HFFc6 (cell line): ENCODE measurements around the gene ID1. TPM values are rescaled to one million over a fixed set of nuclear protein-coding genes. Genes with fewer than 3 reads are reported as not detected.
A peak's percentile ranks its signal among the peaks of the same experiment; 100 is the strongest.

ENCODE experiments used
- DNase-seq: peaks from one replicate; pipeline ENCODE4 v3.0.0-alpha.2; 2018
- H3K27ac Mint-ChIP-seq: 2 replicates; pipeline ENCODE4 v1.8.0; 2020; ENCODE audit warnings: mild to moderate bottlenecking, mixed read lengths
- H3K27me3 Mint-ChIP-seq: 2 replicates; pipeline ENCODE4 v1.8.0; 2021; ENCODE audit warnings: mild to moderate bottlenecking, moderate library complexity, mixed read lengths; ENCODE audit not compliant: insufficient read depth
- H3K36me3 Mint-ChIP-seq: 2 replicates; pipeline ENCODE4 v1.8.0; 2021; ENCODE audit warnings: low read depth, mixed read lengths
- H3K4me1 Mint-ChIP-seq: 2 replicates; pipeline ENCODE4 v1.8.0; 2020; ENCODE audit warnings: low read depth, mixed read lengths
- H3K4me3 Mint-ChIP-seq: 2 replicates; pipeline ENCODE4 v1.8.0; 2020; ENCODE audit warnings: mild to moderate bottlenecking, moderate library complexity, mixed read lengths
- H3K9me3 Mint-ChIP-seq: 2 replicates; pipeline ENCODE4 v1.8.0; 2020; ENCODE audit warnings: mild to moderate bottlenecking, mixed read lengths
- CTCF ChIP-seq: fragments of 200-600 bp; sonication (generic); IDR thresholded peaks from 2 replicates; pipeline ENCODE4 v1.5.0; 2021; ENCODE audit warnings: antibody characterized with exemption, mild to moderate bottlenecking
- total RNA-seq, 6 experiments: library from RNA; stranded (reverse); fragmentation: NEBNext Ultra II Directional; extraction: Animal tissue kit (Norgen Biotek cat#: 25700); gene quantifications; 2 replicates in 1 of 6; 3 replicates in 5 of 6; pipeline ENCODE4 v1.2.3, GENCODE V29; 2021

ID1 gene
- total RNA-seq, 6 experiments from 2014 or later: 397 to 487 (median 452) TPM

DNA sequence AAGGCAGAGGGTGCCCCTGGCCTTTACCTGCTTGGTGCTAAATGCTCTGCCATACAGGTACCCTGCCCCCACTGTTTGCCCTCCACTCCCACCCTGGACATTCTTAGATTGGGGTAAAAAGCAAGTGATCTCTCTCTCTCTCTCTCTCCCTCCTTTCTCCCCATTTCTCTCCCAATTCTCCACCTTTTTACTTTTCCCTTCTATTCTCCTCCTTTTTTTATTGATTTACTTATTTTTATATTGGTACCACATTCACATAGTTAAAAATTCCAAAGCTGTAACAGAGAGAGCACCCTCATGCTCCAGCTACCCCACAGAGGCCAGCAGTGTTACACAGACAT is 37.7 kb upstream of the ID1 start:
- no peak for TF ChIP-seq CTCF
- no peak for DNase-seq
- Mint-ChIP-seq H3K4me1 (peaks cover 56% of the 10 kb centered on the region), H3K27me3 (peaks cover 11% of the 10 kb centered on the region), H3K27ac (peak overlapping the region; percentile 94; the same call in 1 of the 2 replicates), H3K36me3 (peaks cover 14% of the 10 kb centered on the region), H3K9me3 (no peaks in the 10 kb centered on the region), H3K4me3 (no peak overlapping the region)

DNA sequence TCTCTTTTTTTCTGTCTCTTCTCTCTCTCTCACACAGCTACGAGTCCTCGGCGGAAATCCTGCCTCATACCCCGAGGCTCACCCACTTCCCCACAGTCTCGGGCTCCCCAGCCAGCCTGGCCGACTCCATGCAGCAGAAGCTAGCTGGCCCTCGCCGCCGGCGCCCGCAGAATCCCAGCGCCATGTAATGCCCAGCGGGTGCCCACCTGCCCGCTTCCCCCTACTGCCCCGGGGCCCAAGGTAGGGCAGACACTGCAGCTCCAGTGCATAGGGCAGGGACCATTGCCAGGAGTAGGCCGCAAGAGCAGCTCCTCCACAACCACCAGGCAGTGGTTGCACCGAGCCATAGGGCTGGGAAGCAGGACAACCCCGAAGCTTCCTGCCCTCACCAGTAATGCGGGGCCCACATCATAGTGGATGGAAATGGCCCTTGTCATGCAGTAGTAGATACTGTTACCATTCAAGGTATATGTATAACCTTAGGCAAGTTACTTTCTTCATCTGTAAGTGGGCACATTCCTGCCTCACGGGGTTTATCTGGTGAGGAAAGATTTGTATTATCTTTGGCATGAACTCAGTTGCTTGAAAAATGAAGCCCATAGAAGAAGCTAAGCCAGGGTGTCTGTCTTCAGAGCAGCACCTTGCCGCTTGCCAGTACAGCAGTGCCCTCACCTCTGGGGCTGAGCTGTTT is 36.9 kb upstream of the ID1 start:
- peak; percentile 58 for TF ChIP-seq CTCF
- H3K9me3 Mint-ChIP-seq: no peaks in the 10 kb centered on the region
- H3K27me3 Mint-ChIP-seq: peaks cover 15% of the 10 kb centered on the region
- H3K4me3 Mint-ChIP-seq: no peak overlapping the region; the same call in 1 of the 2 replicates
- peaks cover 60% of the 10 kb centered on the region for H3K4me1 Mint-ChIP-seq
- DNase-seq: no peak
- H3K27ac Mint-ChIP-seq: peak overlapping the region; percentile 94
- H3K36me3 Mint-ChIP-seq: peaks cover 8% of the 10 kb centered on the region; the same call in 1 of the 2 replicates

DNA sequence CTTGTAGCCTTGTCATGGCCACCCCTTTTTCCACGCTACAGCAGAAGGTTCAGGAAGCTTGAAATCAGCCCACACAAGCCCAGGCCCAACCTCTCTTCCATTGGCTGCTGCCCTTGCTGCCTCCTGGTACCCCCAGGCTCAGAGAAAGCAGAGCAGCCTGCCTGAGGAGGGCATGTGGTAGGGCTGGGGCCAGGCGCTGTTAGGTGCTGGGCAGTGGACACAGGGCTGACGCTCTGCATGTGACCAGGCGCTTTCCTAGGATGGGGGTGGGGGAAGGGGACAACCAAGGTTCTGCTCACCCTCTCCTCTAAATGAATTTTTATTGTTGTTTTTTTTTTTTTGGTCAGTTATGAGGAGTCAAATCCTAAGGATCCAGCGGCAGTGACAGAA is 36.3 kb upstream of the ID1 start:
- peak overlapping the region; percentile 94 for H3K27ac Mint-ChIP-seq
- H3K27me3 Mint-ChIP-seq: peaks cover 17% of the 10 kb centered on the region
- no peaks in the 10 kb centered on the region; the same call in 1 of the 2 replicates for H3K9me3 Mint-ChIP-seq
- TF ChIP-seq CTCF: no peak
- peaks cover 8% of the 10 kb centered on the region; the same call in 1 of the 2 replicates for H3K36me3 Mint-ChIP-seq
- H3K4me1 Mint-ChIP-seq: peaks cover 66% of the 10 kb centered on the region
- DNase-seq: no peak
- H3K4me3 Mint-ChIP-seq: no peak overlapping the region; the same call in 1 of the 2 replicates

DNA sequence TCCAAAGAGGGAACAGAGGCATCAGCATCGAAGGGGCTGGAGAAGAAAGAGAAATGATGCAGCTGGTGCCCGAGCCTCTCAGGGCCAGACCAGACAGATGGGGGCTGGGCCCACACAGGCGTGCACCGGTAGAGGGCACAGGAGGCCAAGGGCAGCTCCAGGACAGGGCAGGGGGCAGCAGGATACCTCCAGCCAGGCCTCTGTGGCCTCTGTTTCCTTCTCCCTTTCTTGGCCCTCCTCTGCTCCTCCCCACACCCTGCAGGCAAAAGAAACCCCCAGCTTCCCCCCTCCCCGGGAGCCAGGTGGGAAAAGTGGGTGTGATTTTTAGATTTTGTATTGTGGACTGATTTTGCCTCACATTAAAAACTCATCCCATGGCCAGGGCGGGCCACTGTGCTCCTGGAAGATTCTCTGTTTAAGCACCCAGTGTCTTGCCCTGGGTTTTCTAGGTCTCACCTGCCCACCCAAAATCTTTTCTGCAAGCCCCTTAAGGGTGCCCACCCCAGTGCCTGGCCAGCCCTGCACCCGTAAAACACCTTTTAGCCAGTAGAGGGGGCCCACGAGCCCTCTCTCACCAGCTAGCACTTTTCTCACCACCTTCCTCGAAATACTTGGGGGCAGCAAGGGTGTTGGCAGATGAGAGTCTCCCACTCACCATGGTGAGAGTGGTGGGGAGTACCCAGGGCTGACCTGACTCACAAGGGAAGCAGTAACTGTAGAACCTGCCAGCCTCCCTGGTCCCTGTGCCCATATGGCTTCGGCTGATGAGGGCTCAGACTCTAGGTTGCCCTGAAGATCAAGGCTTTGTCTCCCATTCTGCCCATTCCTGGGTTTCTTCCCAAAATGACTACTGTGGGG is 35.7 kb upstream of the ID1 start:
- peaks cover 2% of the 10 kb centered on the region; the same call in 1 of the 2 replicates for H3K36me3 Mint-ChIP-seq
- peak; percentile 94 for TF ChIP-seq CTCF
- peak overlapping the region; percentile 94 for H3K27ac Mint-ChIP-seq

DNA sequence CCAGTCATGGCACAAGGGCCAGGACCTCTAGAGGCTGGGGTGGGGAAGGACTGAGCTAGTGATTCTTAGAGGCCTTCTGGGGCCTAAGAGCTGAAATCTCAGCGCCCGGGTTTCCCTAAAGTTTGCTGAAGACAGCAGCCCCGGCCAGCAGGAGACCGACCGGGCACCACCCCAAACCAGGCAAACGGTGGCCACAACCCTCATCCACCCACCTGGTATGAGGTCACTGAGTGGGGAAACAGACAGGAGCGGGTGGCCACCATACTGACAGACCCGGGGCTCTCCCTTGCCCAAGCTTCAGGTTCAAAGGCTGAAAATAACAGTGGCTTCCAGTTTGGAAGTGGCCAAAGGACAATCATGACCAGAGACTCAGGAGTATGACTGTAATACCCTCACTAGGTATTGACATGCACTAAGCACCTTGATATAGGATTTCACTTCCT is 35.0 kb upstream of the ID1 start:
- H3K27ac Mint-ChIP-seq: peak overlapping the region; percentile 94
- H3K27me3 Mint-ChIP-seq: peaks cover 17% of the 10 kb centered on the region
- DNase-seq: no peak
- H3K36me3 Mint-ChIP-seq: no peaks in the 10 kb centered on the region; the same call in 1 of the 2 replicates
- no peaks in the 10 kb centered on the region; the same call in 1 of the 2 replicates for H3K9me3 Mint-ChIP-seq
- TF ChIP-seq CTCF: no peak
- no peak overlapping the region for H3K4me3 Mint-ChIP-seq
- H3K4me1 Mint-ChIP-seq: peaks cover 72% of the 10 kb centered on the region

More for the DNA sequence above, 35.7 kb upstream of the ID1 start:
- Mint-ChIP-seq H3K9me3 (no peaks in the 10 kb centered on the region; the same call in 1 of the 2 replicates), H3K4me1 (peaks cover 72% of the 10 kb centered on the region), H3K4me3 (no peak overlapping the region), H3K27me3 (peaks cover 17% of the 10 kb centered on the region)
- peak; percentile 51 for DNase-seq
